HuH-7 (cell line): ENCODE data around the gene MRI1.

Experiments used
- DNase-seq: peaks from one replicate; pipeline ENCODE4 v3.0.0; 2011; ENCODE audit warnings: low spot score

The MRI1 gene

DNA sequence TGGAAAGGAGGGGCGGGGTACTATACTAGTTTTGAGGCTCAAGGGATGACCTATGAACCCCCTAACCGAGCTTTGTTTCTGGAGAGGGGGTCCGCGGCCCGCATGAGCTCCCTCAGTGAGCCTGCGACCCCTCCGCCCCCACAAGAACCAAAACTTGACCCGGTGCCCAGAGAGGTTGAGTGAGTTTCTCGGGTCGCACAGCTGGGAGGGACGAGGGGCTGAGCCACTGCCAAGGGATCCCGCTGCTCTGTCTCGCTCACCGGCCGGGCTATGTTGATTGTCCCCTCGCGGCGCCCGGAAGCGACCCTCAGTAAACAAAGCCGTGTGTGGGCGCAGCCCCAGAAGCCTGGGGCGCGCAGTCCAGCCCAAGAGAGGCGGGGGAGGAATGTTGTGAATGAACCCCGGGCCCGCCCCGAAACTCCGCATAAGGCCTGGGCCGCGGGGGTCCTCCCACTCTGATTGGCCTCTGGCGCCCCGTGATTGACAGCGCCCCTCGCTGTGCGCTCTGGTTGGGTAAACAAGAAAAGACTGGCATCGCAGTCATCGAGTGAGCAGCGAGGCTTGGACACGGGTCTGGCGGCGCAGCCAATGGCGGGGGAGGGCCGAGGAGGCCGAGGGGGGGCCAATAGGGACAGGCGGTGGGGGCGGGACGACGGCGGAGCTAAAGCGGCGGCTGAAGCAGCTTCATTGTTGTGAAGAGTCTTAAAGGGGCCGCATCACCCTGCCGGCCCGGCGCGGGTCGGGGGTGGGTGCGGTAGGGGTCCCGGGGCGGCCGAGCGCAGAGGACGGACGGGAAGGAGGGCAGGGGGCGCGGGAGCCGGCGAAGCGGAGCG is 30.7 kb downstream of the MRI1 start, which contains the start of gene ZSWIM4:
Gene ZSWIM4, plus strand, starts transcription at position 687 of the 833 bp plus-strand sequence. CDS start 206 bp downstream, outside the sequence.
- DNase-seq = peak; percentile 99

DNA sequence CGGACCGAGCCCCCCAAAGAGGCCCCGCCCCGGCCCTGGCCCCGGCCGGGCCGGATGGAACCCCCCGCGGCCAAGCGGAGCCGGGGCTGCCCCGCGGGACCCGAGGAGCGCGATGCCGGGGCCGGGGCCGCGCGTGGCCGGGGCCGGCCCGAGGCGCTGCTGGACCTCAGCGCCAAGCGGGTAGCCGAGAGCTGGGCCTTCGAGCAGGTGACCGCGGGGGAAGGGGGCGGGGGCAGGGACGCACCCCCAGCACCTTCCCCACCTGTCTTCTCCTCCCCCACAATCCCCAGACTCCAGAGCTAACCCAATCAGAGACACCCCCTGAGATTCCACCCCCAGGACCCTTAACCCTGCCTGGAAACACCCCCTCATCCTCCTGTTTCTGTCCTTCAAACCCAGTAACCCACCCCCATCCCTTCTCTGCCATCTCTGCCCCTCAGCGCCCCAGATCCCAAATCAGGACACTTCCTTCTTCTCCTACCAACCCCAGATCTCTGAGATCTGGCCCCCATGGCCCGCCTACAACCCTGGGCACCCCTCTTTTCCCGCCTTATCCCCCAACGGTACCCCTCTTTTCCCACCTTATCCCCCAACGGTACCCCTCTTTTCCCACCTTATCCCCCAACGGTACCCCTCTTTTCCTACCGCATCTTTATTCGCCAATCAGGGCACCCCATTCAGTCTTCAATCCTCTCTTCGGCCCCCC is 31.4 kb downstream of the MRI1 start:
- DNase-seq = no peak

DNA sequence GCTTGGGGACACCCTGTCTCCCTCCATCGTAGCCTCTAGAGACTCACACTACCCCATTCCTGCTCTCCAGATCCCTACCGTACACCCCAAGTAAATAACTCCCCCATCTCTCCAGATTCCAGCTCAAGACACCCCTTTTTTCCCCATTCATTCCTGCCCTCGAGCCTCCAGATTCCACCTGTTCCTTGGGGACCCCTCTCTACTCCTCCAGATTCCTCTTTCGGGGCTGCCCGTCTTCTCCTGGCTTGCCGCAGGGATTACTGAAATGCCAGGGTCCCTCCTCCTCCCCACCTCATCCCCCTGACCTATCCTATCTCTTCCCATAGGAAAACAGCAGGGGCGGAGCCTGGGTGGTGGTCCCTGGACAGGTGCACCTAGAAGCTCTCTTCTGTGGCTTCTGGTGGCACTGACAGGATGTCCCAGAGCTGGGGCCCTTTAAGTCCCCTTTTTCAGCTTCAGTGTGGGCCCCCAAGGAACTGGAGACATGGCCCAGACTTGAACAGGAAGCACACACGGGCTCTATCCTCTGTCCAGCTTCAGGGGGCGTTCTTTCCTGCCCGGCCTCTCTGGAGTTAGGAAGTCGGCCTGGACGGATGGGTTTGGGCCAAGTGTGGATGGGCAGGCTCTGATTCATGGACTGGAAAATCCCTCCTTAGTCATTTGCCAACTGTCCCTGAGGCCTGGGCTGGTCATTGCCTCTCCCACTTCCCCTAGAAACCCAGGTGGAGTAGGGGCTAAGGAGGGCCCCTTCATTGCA is 32.2 kb downstream of the MRI1 start:
- no peak for DNase-seq

DNA sequence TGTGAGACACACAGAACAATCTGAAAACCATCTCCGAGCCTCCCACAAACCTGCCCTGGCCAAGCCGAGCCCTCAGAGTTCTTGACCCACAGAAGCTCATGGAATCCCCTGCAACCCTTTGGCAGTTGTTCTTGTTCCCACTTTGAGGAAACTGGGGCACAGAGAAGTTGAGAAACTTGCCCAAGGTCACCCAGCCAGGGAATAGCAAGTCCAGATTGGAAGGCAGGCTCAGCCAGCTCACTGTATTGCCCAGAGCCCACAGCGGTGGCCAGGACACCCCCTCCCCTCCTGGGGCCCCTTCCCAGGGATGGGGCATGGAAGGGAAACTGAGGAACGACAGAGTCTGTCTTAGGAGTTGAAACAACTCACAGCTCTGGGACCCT is 32.7 kb downstream of the MRI1 start:
- no peak for DNase-seq

DNA sequence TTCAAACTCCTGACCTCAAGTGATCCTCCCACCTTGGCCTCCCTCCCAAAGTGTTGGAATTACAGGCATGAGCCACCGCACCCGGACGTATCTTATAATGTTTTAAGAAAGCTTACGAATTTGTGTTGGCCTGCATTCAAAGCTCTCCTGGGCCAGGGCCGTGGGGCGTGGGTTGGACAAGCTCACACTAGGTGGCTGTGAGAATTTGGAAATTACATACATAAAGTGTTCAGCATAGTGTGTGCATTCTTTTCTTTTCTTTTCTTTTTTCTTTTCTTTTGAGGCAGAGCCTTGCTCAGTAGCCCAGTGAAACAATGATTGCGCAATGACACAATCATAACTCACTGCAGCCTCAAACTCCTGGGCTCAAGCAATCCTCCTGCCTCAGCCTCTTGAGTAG is 33.5 kb downstream of the MRI1 start:
- no peak for DNase-seq

DNA sequence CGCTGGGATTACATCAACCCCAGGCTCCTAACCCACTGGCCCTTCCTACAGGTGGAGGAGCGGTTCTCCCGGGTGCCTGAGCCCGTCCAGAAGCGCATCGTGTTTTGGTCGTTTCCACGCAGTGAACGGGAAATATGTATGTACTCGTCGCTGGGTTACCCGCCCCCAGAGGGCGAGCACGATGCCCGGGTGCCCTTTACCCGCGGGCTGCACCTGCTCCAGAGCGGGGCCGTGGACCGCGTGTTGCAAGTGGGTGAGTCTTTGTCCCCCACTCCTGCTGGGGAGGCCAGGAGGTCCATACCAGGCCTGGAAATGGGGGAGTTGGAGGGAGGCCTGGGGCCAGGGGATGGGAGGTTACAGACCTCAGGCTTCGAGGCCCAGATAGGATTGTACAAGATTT is 35.3 kb downstream of the MRI1 start:
- no peak for DNase-seq

DNA sequence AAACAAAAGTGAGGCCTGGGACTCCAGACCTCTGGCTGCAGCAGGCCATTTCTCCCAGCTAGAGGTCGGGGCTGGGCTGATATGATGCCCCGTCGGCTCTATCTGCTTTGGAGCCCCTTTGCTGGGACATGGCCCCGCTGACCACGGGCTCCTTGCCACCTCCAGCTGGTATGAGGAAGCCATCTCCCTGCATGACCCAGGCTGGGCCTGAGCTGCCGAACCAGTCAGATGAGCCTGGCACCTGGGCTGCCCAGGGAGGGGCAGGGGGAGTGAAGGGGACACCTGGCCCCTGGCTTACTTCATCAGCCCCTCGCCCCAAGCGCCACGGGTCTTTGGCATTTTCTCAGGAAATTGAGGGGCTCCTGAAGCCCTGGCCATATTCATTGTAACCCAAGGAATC is 38.7 kb downstream of the MRI1 start:
- DNase-seq = no peak

DNA sequence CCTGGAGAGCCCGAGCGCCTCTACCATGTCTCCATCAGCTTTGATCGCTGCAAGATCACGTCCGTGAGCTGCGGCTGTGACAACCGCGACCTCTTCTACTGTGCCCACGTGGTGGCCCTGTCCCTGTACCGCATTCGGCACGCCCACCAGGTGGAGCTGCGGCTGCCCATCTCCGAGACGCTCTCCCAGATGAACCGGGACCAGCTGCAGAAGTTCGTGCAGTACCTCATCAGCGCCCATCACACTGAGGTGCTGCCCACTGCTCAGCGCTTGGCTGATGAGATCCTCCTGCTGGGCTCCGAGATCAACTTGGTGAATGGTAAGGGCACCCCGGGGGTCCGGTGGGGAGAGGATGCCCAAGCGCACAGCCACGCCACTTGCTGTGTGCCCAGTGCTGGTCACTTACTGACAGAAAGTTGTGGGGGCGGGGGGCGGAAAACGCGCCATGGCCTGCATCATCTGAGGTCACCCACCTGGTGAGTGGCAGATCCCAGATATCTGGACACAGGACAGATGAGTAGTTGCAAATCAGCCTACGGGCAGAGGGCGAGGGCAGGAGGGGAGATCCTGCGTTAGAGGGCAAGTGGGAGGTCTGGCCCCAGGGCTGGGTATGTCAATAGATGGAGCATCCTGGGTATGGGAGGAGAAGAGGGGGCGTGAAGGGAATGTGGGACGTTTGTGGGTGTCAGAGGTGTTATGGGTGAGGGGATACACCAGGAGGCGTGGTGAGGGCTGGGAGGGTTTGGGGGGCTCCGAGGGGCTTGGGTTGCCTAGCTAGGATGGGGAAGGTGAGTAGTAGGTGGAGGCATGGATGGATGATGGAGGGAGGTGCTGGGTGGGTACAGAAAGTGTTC is 40.7 kb downstream of the MRI1 start:
- DNase-seq = no peak

DNA sequence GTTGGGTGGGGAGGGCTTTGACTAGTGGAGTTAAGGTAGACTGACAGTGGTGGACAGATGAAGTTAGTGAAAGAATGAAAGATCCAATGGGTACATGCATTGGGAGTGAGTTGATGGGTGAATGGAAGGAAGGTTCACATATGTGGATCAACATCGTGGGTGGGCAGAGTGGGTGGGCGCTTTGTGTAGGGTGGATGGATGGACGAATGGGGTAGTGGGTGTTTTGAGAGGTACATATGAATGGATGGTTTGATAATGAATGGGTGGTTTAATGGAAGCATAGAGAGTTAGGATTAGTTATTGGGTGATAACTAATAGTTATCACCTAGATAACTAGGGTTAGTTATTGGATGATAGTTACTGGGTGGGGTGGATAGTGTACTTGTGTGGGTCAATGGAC is 42.4 kb downstream of the MRI1 start:
- no peak for DNase-seq

DNA sequence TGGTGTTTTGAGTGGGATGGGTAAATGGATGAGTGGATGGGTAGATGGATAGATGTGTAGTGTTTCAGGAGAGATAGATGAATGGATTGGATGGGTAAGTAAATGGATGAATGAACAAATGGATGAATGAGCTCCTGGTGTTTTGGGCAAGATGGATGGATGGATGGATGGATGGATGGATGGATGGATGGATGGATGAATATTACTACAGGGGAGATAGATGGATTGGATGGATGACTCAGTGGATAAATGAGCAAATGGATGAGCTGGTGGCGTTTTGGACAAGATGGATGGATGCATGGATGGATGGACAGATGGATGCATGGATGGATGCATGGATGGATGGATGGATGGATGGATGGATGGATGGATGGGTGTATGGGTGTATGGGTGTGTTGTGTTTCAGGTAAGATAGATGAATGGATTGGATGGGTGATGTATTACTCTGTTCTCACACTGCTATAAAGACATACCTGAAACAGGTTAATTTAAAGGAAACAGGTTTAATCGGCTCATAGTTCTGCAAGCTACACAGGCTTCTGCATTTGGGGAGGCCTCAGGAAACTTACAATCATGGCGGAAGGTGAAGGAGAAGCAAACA is 43.2 kb downstream of the MRI1 start:
- no peak for DNase-seq

DNA sequence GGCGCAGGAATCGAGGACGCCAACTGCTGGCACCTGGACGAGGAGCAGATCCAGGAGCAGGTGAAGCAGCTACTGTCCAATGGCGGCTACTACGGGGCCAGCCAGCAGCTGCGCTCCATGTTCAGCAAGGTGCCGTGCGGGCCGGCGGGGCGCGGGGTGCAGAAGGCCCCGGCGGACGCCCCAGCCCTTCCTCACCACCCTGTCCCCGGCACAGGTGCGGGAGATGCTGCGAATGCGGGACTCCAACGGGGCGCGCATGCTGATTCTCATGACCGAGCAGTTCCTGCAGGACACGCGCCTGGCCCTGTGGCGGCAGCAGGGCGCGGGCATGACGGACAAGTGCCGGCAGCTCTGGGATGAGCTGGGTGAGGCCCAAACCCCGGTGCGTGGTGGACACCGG is 44.5 kb downstream of the MRI1 start:
- no peak for DNase-seq

DNA sequence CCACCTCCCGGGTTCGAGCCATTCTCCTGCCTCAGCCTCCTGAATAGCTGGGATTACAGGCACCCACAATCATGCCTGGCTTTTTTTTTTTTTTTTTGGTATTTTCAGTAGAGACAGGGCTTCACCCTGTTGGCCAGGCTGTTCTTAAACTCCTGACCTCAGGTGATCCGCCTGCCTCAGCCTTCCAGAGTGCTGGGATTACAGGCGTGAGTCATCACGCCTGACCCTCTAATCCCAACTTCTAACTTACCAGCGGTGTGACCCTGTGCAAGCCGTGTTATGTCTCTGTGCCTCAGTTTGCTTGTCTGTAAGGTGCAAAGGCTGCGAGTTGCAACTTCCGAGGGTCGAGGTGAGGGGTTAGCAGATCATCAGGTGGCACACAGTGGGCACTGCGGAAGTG is 48.2 kb downstream of the MRI1 start:
- DNase-seq = no peak

DNA sequence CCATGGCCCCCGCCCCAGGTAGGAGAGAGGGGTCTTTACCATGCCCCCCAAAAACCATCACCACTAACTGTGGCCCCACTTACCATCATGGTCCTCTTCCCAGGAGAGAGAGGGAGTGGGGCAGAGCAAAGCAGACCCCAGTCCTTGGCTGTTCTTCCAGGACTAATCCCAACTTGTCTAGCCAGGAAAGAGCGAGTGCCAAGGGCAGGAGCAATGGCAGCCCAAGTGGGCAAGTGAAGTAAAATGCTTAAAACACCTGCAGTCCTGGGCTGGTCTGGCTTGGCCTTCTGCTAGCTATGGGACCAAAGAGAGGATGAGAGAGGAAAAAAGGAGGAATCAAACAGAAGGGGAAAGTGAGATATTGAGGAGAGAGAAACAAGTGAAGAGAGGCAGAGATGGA is 48.8 kb downstream of the MRI1 start:
- no peak for DNase-seq

DNA sequence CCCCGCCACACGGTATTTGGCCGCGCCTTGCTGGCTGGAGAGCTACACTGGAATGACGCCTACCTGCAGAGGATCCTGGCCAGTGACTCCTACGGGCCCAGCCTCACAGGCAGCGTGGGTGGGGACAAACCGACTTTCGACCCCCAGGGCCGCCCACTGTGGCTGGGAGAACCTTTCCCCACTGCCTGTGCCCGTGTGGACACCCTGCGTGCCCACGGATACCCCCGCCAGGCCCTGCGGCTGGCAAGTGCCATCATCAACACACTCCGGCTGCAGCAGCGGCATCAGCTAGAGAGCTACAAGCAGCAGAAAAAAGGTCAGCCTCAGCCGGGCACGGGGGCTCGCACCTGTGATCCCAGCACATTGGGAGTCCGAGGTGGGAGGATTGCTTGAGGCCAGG is 50.2 kb downstream of the MRI1 start:
- no peak for DNase-seq

DNA sequence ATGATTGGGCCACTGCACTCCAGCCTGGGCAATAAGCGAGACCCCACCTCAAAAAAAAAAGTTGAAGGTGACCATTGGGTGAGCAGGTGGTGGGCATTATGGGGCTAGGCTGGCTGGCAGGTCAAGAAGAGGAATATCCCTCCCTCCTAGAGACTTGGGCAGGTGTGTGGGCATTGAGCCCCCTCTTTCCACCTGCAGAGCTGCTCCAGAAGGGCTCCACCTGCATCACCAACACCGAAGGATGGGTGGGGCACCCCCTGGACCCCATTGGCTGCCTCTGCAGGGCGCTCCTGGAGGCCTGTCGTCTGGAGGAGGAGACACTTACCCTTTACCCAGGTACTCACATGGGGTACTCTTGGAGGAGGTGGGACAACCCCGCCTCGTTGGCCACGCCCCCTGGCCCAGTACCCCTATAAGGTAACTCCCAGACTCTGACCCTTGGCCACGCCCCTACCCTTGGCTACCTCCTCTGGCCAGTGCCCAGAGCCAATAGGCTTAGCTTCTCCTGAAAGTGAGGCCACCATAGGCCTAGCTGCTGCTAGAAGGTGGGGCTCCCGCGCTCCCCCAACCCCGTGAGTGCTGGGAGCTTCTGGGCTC is 52.8 kb downstream of the MRI1 start:
- no peak for DNase-seq

DNA sequence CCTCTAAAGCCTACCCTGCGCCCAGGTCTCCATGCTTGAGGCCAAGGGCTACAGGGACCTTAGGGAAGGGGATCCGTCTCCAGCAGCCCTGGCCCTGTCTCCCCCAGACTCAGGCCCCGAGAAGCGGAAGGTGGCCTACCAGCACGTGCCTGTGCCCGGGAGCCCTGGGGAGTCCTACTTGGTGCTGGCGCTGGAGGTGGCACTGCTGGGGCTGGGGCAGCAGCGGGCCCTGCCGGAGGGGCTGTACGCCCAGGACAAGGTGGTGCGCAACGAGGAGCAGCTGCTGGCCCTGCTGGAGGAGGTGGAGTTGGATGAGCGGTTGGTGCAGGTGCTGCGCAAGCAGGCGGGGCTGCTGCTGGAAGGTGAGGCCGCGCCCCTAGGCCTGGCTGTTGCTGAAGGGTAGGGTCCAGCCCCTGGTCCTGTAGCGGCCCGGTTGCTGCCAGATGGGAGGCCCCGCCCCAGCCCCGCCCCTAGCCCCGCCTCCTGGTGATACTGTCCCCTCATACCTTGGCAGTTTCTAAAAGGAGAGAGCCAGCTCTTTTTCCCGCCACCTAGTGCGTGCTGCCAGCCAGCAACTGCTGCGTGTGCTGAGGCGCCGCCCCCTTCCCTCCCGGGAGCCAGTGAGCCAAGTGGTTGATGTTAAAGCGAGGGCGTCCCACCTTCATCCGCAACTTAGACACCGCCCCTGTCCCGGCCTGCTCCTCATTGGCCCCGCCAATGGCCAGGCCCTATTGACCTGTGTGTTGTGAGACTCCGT is 53.5 kb downstream of the MRI1 start:
- DNase-seq = no peak

DNA sequence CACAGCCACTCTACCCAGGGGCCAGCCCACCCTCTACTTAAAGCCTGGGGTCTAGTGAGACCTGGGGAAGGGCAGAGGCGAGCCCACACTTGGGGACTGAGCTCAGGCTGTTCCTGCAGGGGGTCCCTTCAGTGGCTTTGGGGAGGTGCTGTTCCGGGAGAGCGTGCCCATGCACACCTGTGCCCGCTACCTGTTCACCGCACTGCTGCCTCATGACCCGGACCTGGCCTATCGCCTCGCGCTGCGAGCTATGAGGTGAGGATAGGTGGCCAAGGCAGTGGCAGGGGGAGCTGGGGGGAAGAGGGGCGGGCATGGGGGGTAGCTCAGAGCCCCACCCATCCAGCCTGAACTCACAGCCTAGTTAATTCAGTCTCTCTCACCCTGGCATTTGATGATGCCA is 54.9 kb downstream of the MRI1 start:
- DNase-seq = no peak

DNA sequence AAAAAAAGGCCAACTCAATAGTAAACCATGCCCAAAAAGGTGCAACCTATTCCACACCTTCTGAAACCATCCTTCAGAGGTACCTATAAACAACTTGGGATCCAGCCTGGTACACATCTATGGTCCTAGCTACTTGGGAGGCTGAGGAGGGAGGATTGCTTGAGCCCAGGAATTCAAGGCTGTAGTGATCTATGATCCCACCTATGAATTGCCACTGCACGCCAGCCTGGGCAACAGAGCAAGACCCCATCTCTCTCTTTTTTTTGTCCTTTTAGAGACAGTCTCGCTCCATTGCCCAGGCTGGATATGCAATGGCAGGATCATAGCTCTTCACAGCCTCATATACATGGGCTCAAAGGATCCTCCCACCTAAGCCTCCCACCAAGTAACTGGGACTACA is 57.0 kb downstream of the MRI1 start:
- no peak for DNase-seq

DNA sequence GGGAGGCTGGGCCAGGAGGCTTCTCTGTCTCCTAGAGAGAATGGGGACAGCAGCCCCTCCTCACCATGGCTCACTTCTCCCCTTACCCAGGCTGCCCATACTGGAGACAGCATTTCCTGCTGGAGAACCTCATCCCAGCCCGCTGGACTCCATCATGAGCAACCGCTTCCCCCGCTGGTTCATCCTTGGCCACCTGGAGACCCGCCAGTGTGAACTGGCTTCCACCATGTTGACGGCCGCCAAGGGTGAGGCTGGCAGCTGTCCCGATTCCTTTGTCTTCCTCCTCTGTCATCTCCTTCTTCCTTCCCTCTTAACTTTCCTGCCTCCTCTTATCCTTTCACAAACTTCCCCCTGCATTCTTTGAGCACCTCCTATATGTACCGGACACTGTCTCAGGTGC is 58.9 kb downstream of the MRI1 start:
- no peak for DNase-seq
